HG03342 (cell line): ENCODE data around the gene INPP5F.
"Not testable (repeated sequence)": the region's sequence is repeated elsewhere in the genome, so short reads cannot be mapped to it uniquely, and the experiment has no call there.

Source experiments
- ATAC-seq: cut with Tn5 transposase; IDR thresholded peaks from one replicate; pipeline ENCODE4 v1.9.1; 2021; ENCODE audit warnings: mild to moderate bottlenecking, moderate library complexity; ENCODE audit not compliant: unreplicated experiment

The INPP5F gene

DNA sequence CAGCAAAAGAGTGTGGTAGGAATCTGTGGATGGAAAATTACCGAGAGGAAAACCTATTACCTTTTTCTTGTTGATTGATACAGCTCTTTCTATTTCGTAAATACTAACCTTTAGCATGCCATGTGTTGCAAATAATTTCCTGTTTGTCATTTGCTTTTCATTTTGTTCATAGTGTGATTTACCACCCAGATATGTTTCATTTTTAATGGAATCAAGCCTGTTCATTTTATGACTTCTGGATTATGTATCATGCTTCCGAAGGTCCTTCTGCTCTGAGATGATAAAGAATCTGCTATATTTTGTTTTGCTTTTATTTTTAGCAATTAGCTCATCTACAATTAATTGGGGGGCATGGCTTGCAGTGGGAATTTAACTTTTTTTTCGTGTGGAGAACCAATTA lies 46.5 kb downstream of the INPP5F start:
- ATAC-seq, result no peak

DNA sequence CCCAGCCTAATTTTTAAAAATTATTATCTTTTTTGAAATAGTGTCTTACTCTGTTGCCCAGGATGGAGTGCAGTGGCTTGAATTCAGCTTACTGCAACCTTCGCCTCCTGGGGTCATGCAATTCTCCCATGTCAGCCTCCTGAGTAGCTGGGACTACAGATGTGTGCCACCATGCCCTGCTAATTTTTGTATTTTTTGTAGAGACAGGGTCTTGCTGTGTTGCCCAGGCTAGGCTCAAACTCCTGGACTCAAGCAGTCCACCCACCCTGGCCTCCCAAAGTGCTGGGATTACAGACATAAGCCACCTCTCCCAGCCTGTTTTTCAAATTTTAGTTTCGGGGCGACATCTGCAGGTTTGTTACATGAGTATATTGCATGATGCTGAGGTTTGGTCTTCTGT lies 47.2 kb downstream of the INPP5F start:
- not testable (repeated sequence) for ATAC-seq

DNA sequence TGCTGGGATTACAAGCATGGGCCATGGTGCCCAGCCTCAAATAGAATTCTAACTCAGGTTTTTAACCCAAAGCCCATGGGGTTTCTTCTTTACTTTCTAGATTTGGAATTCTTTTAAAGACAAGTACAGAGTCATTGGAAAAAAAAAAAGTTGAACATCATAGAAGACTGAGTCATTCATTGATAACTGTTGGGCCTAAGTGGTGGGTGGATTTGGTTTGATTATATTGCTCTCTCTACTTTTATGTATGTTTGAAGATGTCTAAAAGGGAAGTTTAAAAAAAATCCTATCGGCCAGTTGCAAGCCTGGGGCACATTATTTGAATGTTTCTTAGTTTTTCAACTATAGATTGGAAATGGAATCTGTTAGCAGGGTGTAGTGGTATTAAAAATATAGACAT lies 49.7 kb downstream of the INPP5F start:
- ATAC-seq, result no peak

DNA sequence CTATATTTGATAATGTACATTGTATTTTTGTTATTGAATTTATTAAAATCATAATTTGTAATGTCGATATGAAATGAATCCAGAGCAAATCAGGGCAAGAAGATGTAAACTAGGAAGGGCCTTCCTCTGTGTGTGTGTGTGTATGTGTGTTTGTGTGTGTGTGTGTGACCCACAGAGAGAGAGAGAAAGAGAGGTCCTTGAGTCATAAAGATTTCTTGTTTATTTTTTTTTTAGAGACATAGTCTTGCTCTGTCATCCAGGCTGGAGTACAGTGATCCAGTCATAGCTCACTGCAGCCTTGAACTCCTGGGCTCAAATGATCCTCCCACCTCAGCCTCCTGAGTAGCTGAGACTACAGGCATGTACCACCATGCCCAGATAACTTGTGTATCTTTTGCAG lies 50.7 kb downstream of the INPP5F start:
- no peak for ATAC-seq

DNA sequence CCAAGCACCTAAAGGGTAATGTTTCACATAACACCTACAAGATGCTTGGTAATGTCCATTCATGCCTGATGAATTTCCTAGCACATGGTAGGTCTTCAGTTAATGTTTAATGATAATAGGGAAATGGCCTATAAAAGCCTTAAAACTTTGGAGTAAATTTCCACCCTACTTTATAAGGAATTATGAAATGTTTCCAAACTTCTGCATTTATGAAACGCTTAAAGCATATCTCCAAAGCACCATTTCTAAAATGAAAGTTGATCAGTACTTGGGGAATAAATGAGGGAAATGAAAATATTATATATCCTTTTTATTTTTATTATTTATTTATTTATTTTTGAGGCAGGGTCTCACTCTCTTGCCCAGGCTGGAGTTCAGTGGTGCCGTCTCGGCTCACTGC lies 51.8 kb downstream of the INPP5F start:
- no peak for ATAC-seq

DNA sequence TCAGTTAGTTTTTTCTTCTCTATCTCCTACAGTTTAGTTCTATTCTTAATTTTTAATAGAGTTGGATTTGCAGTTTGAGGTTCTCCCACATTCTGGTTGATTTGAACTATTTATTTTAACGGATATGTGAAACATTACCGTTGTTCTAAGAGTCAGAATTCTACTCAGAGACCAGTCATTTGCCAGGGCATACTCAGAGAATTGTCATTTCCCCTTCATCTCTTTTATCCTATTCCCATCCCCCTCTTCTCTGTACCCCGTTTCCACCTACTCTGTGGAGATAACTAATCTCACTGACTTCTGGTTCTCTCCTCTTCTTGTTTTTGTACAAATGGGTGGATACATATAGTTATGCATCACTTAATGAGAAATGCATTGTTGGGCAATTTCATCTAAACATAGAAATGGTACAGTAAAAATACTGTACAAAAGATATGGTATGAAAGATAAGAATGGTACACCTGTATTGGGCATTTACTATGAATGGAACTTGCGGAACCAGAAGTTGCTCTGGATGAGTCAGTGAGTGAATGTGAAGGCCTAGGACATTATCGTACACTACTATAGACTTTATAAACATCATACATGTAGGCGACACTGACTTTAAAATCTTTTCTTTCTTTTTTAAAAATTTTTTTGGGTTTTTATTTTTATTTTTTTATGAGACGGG lies 53.1 kb downstream of the INPP5F start:
- ATAC-seq, result no peak

DNA sequence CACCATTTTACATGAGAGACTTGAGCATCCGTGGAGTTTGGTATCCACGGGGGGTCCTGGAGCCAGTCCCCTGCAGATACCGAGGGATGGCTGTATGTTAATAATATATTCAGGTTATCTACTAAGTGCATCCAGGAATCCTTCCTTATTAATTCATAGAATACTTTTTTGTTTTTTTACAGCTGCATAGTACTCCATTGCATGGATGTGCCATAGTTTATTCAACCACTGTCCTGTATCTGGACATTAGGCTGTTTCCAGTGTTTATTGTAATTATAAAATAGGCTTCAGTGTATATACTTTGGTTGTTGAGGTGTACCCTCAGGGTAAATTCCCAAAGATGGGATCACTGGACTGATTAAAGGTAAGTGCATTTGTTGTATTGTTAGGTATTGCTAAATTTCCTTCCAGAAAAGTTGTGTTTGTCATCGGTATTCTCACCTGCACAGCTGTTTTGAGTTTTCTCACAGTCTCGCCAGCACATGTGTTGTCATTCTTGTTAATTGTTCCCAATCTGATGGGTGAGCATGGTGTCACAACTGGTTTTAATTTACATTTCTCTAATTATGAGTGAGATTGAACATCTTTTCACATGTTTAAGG lies 55.1 kb downstream of the INPP5F start:
- no peak for ATAC-seq

DNA sequence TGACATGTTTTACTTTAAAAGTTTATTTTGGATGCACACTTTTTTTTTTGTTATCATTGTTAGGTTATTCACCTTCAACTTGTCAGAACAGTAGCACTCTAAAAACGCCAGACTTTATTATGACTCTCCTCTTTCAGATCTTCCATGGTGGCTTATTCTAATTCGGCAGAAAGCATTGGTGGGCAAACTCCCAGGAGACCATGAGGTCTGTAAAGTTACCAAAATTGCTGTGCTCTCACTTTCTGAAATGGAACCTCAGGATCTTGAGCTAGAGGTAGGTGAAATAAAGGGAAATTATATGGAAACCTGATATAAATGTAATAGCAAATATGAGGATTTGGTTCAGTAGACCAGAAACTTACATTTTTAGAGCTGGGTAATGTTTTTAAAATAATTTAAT lies 55.6 kb downstream of the INPP5F start:
- no peak for ATAC-seq

DNA sequence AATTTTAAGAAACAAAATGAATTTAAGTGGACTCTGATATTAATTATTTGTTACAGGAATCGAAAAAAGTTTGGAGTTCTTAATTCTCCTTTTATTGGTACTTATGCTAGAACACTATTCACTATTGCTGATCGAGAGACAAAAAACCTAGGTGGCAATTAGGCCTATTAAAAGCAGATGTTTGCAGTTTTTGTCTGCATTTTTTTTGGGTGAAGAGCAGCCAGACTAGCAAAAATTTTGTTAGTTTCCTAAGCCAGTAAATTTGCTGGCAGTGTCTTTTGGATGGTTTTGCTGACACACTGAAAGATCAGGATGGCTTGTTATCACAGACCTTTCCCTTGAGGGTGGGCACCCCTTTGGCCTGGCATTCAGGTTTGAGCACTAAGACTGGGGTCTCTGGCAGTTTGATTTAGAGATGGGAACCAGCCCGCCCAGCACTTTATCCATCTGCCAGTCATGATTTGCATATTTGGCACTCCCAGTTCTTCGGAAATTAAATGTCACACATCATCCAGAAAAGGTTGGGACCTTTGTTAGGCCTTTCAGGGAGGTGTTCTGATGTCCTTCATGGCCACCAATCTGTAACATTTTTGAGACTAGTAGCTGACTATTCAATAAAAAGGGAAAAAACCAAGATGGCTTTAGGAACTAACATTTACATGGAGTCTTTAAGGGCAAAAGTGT lies 57.3 kb downstream of the INPP5F start:
- no peak for ATAC-seq

DNA sequence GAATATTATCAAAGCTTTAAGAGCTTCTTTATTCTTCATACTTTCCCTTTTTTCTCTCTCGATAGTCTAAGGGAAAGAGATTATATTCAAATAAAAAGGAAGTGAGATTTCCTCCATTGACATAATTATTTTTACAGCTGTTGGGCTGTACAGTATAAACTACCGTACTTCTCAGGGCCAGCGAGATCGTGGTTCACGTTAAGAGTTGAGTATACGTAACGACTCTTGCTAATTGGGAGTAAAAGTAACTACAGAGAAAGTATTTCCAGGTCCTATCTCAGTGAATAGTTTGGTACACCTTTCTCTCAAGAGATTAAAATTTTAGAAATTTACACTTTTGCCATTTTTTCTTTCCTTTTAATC lies 57.8 kb downstream of the INPP5F start:
- no peak for ATAC-seq

DNA sequence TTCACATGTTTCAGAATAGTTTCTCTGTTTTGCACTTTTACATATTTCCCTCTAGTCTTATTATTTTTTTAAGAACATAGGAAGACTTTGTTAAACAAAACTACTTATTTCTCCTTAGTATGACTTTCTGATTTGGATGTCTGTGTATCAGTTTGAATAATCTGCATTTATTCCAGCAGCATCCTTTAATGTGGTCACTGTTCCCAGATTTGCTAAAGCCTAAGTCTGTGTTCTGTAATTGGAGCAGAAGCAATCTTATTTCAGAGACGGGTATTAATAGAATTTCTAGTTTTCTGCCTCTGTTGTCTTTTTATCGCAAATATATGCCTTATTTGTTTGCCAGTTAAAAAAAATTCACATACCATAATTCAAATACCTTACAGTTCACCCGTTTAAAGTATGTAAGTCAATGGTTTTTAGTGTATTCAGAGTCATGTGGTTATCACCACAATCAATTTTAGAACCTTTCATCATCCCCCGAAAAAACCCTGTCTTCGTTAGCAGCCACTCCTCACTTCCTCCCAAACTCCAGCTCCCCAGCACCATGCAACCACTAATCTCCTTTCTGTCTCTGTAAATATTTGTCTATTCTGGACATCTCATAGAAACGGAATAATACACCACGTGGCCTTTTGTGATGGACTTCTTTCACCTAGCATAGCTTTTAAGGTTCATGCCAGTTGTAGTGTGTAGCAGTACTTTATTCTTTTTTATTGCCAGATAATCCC lies 58.7 kb downstream of the INPP5F start:
- ATAC-seq, result no peak

DNA sequence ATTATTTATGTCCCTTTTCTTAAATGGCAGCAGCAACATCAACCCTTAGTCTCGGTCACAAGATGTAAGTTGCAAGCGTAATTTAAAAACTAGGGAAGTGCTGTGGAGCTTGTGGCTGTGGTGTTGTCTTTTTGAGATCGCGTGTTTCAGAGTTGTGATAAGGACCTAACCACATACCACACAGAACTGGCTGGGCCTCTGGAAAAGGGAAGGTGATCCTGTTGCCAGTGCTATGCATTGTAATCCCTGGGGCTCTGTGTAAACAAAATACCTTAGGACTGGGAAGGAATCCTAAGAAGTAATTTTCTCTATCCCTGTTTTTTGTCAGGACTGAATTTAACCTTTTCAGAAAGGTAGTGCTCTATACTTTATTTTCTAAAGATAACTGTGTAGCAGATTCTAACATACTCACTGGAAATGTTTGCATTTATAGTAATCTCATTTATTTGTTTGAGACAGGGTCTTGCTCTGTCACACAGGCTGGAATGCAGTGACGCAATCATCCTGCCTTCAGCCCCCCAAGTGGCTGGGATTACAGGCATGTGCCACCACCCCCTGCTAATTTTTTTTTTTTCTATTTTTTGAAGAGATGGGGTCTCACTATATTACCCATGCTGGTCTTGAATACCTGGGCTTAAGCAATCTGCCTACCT lies 60.4 kb downstream of the INPP5F start:
- ATAC-seq, result no peak

DNA sequence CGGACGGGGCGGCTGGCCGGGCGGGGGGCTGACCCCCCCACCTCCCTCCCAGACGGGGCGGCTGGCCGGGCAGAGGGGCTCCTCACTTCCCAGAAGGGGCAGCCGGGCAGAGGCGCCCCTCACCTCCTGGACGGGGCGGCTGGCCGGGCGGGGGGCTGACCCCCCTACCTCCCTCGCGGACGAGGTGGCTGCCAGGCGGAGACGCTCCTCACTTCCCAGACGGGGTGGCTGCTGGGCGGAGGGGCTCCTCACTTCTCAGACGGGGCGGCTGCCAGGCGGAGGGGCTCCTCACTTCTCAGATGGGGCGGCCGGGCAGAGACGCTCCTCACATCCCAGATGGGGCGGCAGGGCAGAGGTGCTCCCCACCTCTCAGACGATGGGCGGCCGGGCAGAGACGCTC lies 69.3 kb downstream of the INPP5F start:
- ATAC-seq, result not testable (repeated sequence)

DNA sequence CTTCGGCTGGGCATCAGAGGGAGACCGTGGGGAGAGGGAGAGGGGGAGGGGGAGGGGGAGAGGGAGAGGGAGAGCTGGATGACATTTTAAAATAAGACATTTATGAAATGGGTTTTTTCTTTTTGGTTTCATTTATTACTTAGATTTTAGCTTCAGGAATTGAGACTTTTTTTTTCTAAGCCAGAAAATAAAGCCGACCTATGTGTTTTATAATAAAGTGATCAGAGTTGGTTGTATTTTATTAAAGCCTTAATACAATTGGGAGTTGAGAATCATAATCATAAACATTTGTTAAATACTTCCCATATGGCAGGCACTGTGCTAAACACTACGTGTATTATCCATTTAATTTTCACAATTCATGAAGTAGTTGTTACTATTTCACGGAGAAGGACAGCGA lies 70.2 kb downstream of the INPP5F start:
- ATAC-seq, result no peak

DNA sequence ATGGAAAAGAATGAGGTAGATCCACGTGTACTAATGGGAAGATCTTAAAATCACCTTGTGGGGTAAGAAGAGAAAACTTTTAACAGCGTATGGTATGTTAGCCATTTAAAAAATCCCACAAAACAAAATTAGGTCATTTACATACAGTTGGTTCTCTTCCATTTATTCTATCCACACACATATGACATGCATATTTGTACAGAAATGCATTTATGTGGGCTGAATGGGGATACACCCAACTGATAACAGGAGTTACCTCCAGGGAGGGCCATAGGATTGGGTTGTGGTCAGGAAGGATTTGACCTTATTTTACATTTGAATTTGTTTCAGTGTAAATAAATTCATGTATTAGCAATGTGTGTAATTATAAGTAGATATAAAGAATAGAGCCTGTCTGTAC lies 75.3 kb downstream of the INPP5F start:
- no peak for ATAC-seq

DNA sequence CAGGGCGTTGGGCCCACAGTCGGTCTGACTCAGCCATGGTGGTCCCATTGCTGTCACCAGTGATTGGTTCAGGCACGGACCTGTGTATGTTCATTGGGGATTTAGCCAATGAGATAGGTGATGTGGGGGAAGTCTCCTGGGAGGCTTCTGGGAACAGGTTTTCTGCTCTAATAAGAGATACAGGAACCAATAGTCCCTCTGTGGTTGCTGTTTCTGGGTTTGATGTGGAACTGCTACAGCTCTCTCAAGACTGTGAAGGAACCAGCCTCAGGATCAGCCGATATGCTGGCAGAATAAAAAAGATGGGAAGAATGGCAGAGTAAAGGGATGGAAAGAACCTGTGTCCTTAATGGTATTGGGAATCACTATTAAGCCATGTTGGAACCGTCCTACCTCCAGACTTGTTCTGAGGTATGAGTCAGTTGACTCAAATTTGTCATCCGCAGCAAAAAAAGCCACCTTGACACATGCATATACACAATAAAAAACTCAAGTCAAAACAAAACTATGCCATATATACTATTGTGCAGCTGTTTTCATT lies 76.2 kb downstream of the INPP5F start:
- ATAC-seq, result peak; percentile 67

DNA sequence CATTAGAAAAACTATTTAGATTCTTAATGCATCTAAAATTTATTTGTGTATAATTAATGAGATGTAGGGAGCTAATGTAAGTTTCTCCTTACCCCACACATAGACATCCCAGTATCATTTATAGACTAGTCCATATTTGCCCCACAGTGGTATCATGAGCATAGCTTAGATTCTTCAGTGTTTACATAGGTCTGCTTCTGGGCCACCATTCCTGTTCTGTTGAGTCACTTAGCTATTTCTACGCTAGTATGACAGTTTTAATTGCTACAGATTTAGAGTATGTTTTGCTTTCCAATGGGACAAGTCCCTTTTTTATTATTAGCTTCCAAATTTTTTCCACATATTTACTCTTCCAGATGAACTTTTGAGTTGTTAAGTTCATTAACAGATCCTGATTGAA lies 77.4 kb downstream of the INPP5F start:
- no peak for ATAC-seq

DNA sequence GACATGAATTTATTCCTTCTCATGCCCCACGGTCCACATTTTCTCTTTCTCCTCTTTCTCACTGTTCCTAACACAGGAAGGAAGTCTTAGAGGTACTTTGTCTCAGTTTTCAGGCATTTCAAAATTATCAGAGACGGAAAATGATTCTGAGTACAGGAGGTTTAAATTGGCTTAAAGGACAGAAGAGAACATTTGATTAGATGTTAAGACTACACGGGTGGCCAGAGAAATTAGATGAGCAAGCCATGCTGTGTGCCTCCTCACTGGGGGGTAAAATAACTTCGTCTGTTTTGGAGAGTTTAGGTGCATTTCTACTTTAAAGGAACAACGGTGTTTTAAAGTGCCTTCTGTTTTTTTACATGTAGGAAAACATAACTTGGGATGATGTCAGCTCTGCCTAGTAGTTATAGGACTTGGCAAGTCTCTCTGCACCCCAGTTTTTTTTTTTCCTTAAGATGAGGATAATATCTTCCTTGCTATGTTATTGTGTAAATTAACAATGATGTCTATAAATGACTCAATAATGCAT lies 79.9 kb downstream of the INPP5F start:
- no peak for ATAC-seq

DNA sequence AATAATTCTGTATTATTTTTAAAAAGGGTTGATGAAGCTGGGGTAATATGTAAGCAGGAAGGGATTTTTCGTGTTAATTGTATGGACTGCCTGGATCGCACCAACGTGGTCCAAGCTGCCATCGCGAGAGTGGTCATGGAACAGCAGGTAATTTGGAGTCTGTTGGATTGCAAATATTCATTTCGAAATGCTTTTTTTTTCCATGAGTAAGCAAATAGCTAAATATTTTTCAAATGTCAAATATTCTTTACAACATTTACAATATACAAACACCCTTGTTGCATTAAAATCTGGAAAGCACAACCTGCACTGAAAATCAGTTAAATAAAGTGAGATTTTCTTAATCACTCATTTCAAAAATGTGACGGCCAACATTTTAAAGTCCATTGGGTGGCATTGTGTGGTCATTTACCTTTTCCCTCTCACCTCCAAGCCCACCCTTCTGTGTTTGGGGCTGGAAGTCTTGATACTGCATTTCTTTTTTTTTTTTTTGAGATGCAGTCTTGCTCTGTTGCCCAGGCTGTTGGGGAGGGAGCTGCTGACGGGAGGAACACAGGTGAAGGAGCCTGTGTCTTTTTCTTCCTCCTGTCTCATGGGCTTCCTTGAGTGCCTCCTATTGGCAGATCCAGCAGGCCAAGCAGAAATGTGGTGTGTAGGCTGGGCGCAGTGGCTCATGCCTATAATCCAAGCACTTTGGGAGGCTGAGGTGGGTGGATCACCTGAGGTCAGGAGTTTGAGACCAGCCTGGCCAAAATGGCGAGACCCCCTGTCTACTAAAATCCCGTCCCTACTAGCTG lies 80.7 kb downstream of the INPP5F start:
- no peak for ATAC-seq
